ENCODE measurements around the gene TMEM167A. TPM values are rescaled to one million over a fixed set of nuclear protein-coding genes. Genes with fewer than 3 reads are reported as not detected.
"Not testable (repeated sequence)": the region's sequence is repeated elsewhere in the genome, so short reads cannot be mapped to it uniquely, and the experiment has no call there.

Gene TMEM167A
- total RNA-seq, 1 donor from 2014 or later = 70.9 TPM

- H3K4me3 Mint-ChIP-seq (ENCODE audit: low read depth) = peak overlapping the region; percentile 97
- peak overlapping the region; percentile 96 for H3K27ac Mint-ChIP-seq
- H3K9me3 Mint-ChIP-seq = no peaks in the 10 kb centered on the region
Observed at GRCh38 chr5:83077662-83078261, 568 bp upstream of the TMEM167A start.

GRCh38 chr5:83072966-83073365 is 4.2 kb downstream of the TMEM167A start:
- Mint-ChIP-seq H3K27me3 (ENCODE audit: low read depth) (no peaks in the 10 kb centered on the region), H3K36me3 (ENCODE audit: low read depth) (peaks cover 46% of the 10 kb centered on the region), H3K9me3 (no peaks in the 10 kb centered on the region), H3K27ac (no peak overlapping the region), H3K4me3 (ENCODE audit: low read depth) (no peak overlapping the region), H3K4me1 (ENCODE audit: low read depth) (peaks cover 41% of the 10 kb centered on the region)
- intact Hi-C loops (cut with micrococcal nuclease) = loop anchor here (10.0 kb wide), 2 partner anchors 398 to 402 kb away; partner anchors contain the start of gene VCAN
- no peak for DNase-seq (ENCODE audit: low spot score)

More at GRCh38 chr5:83077662-83078261, 568 bp upstream of the TMEM167A start:
- intact Hi-C loops (cut with micrococcal nuclease) = loop anchor here (2.0 to 10.0 kb wide), 4 partner anchors 397 to 1105 kb away; partner anchors contain the start of genes ATG10 and VCAN
- peaks cover 39% of the 10 kb centered on the region for H3K4me1 Mint-ChIP-seq (ENCODE audit: low read depth)
- H3K36me3 Mint-ChIP-seq (ENCODE audit: low read depth) = peaks cover 29% of the 10 kb centered on the region
- DNase-seq (ENCODE audit: low spot score) = peak; percentile 28
- no peaks in the 10 kb centered on the region for H3K27me3 Mint-ChIP-seq (ENCODE audit: low read depth)

GRCh38 chr5:83071286-83072051 is 5.7 kb downstream of the TMEM167A start:
- Mint-ChIP-seq H3K4me3 (ENCODE audit: low read depth) (no peak overlapping the region), H3K4me1 (ENCODE audit: low read depth) (peaks cover 42% of the 10 kb centered on the region), H3K9me3 (no peaks in the 10 kb centered on the region)

GRCh38 chr5:83069096-83069799 is 7.9 kb downstream of the TMEM167A start:
- H3K4me3 Mint-ChIP-seq (ENCODE audit: low read depth) = no peak overlapping the region
- H3K27me3 Mint-ChIP-seq (ENCODE audit: low read depth) = no peaks in the 10 kb centered on the region
- intact Hi-C loops (cut with micrococcal nuclease) = no loop called here
- no peaks in the 10 kb centered on the region for H3K9me3 Mint-ChIP-seq
- H3K36me3 Mint-ChIP-seq (ENCODE audit: low read depth) = peaks cover 47% of the 10 kb centered on the region
- no peak overlapping the region for H3K27ac Mint-ChIP-seq
- H3K4me1 Mint-ChIP-seq (ENCODE audit: low read depth) = peaks cover 40% of the 10 kb centered on the region
- no peak for DNase-seq (ENCODE audit: low spot score)

More at GRCh38 chr5:83071286-83072051, 5.7 kb downstream of the TMEM167A start:
- Mint-ChIP-seq H3K27ac (peak overlapping the region; percentile 16), H3K27me3 (ENCODE audit: low read depth) (no peaks in the 10 kb centered on the region), H3K36me3 (ENCODE audit: low read depth) (peaks cover 47% of the 10 kb centered on the region)
- DNase-seq (ENCODE audit: low spot score) = no peak
- intact Hi-C loops (cut with micrococcal nuclease) = loop anchor here (10.0 kb wide), 2 partner anchors 397 to 403 kb away; partner anchors contain the start of gene VCAN

GRCh38 chr5:83067377-83067776 is 9.8 kb downstream of the TMEM167A start:
- DNase-seq (ENCODE audit: low spot score); intact Hi-C loops (cut with micrococcal nuclease); H3K4me3 Mint-ChIP-seq (ENCODE audit: low read depth); H3K27ac Mint-ChIP-seq; H3K9me3 Mint-ChIP-seq; H3K27me3 Mint-ChIP-seq (ENCODE audit: low read depth): not testable (repeated sequence)
- H3K36me3 Mint-ChIP-seq (ENCODE audit: low read depth) = peaks cover 44% of the 10 kb centered on the region
- peaks cover 28% of the 10 kb centered on the region for H3K4me1 Mint-ChIP-seq (ENCODE audit: low read depth)

- Mint-ChIP-seq H3K27ac (no peak overlapping the region), H3K4me1 (ENCODE audit: low read depth) (peaks cover 23% of the 10 kb centered on the region), H3K27me3 (ENCODE audit: low read depth) (no peaks in the 10 kb centered on the region), H3K4me3 (ENCODE audit: low read depth) (no peak overlapping the region), H3K36me3 (ENCODE audit: low read depth) (peaks cover 44% of the 10 kb centered on the region), H3K9me3 (no peaks in the 10 kb centered on the region)
- no peak for DNase-seq (ENCODE audit: low spot score)
- intact Hi-C loops (cut with micrococcal nuclease) = no loop called here
Observed at GRCh38 chr5:83066548-83067110, 10.6 kb downstream of the TMEM167A start.

GRCh38 chr5:83059341-83059740 is 17.9 kb downstream of the TMEM167A start:
- Mint-ChIP-seq H3K4me1 (ENCODE audit: low read depth) (peaks cover 20% of the 10 kb centered on the region), H3K36me3 (ENCODE audit: low read depth) (peaks cover 63% of the 10 kb centered on the region), H3K27me3 (ENCODE audit: low read depth) (no peaks in the 10 kb centered on the region), H3K9me3 (no peaks in the 10 kb centered on the region), H3K4me3 (ENCODE audit: low read depth) (no peak overlapping the region), H3K27ac (no peak overlapping the region)
- intact Hi-C loops (cut with micrococcal nuclease) = no loop called here
- DNase-seq (ENCODE audit: low spot score) = no peak

- Mint-ChIP-seq H3K36me3 (ENCODE audit: low read depth) (peaks cover 64% of the 10 kb centered on the region), H3K27me3 (ENCODE audit: low read depth) (no peaks in the 10 kb centered on the region), H3K4me1 (ENCODE audit: low read depth) (peaks cover 19% of the 10 kb centered on the region), H3K9me3 (no peaks in the 10 kb centered on the region), H3K4me3 (ENCODE audit: low read depth) (no peak overlapping the region), H3K27ac (no peak overlapping the region)
- intact Hi-C loops (cut with micrococcal nuclease) = no loop called here
- DNase-seq (ENCODE audit: low spot score) = no peak
Observed at GRCh38 chr5:83058726-83059125, 18.5 kb downstream of the TMEM167A start.

- no peak overlapping the region for H3K4me3 Mint-ChIP-seq (ENCODE audit: low read depth)
- DNase-seq (ENCODE audit: low spot score) = no peak
- H3K27ac Mint-ChIP-seq = no peak overlapping the region
- H3K36me3 Mint-ChIP-seq (ENCODE audit: low read depth) = peaks cover 56% of the 10 kb centered on the region
- intact Hi-C loops (cut with micrococcal nuclease) = no loop called here
- no peaks in the 10 kb centered on the region for H3K9me3 Mint-ChIP-seq
- H3K4me1 Mint-ChIP-seq (ENCODE audit: low read depth) = peaks cover 21% of the 10 kb centered on the region
- H3K27me3 Mint-ChIP-seq (ENCODE audit: low read depth) = no peaks in the 10 kb centered on the region
Observed at GRCh38 chr5:83055166-83055565, 22.0 kb downstream of the TMEM167A start.

- no peaks in the 10 kb centered on the region for H3K27me3 Mint-ChIP-seq (ENCODE audit: low read depth)
- H3K27ac Mint-ChIP-seq = no peak overlapping the region
- peaks cover 39% of the 10 kb centered on the region for H3K36me3 Mint-ChIP-seq (ENCODE audit: low read depth)
- peaks cover 8% of the 10 kb centered on the region for H3K4me1 Mint-ChIP-seq (ENCODE audit: low read depth)
- intact Hi-C loops (cut with micrococcal nuclease) = no loop called here
- H3K4me3 Mint-ChIP-seq (ENCODE audit: low read depth) = no peak overlapping the region
- no peaks in the 10 kb centered on the region for H3K9me3 Mint-ChIP-seq
- no peak for DNase-seq (ENCODE audit: low spot score)
Observed at GRCh38 chr5:83050723-83051340, 26.4 kb downstream of the TMEM167A start.

- peaks cover 3% of the 10 kb centered on the region for H3K4me1 Mint-ChIP-seq (ENCODE audit: low read depth)
- peaks cover 28% of the 10 kb centered on the region for H3K36me3 Mint-ChIP-seq (ENCODE audit: low read depth)
- intact Hi-C loops (cut with micrococcal nuclease) = no loop called here
- no peaks in the 10 kb centered on the region for H3K27me3 Mint-ChIP-seq (ENCODE audit: low read depth)
- H3K27ac Mint-ChIP-seq = no peak overlapping the region
- H3K4me3 Mint-ChIP-seq (ENCODE audit: low read depth) = no peak overlapping the region
- no peaks in the 10 kb centered on the region for H3K9me3 Mint-ChIP-seq
- no peak for DNase-seq (ENCODE audit: low spot score)
Observed at GRCh38 chr5:83049370-83049885, 27.8 kb downstream of the TMEM167A start.

GRCh38 chr5:83048811-83049210 is 28.4 kb downstream of the TMEM167A start:
- H3K36me3 Mint-ChIP-seq (ENCODE audit: low read depth) = peaks cover 22% of the 10 kb centered on the region
- no peak overlapping the region for H3K27ac Mint-ChIP-seq

More at GRCh38 chr5:83048811-83049210, 28.4 kb downstream of the TMEM167A start:
- Mint-ChIP-seq H3K9me3 (no peaks in the 10 kb centered on the region), H3K4me1 (ENCODE audit: low read depth) (peaks cover 3% of the 10 kb centered on the region), H3K27me3 (ENCODE audit: low read depth) (no peaks in the 10 kb centered on the region), H3K4me3 (ENCODE audit: low read depth) (no peak overlapping the region)
- intact Hi-C loops (cut with micrococcal nuclease) = no loop called here
- no peak for DNase-seq (ENCODE audit: low spot score)

All from activated T-helper 2 cell treated with anti-CD3 and anti-CD28 coated beads, Interferon-gamma antibody, Interleukin-2, Interleukin-4, amounts not matched to agents 10 μg/mL and 5 μg/mL and 100 μg/mL, durations not matched to agents 14 hours and 24 hours and 36 hours (primary cell).